Parathyroid adenoma (tissue), 2 donors: ENCODE results near the gene COQ7.

ENCODE experiments used
- H2AFZ ChIP-seq: fragments of 300-600 bp; sonication (generic); one replicate; pipeline ENCODE4 v1.7.0; 2017; ENCODE audit warnings: antibody characterized with exemption, mild to moderate bottlenecking
- H3K27ac ChIP-seq: fragments of 300-600 bp; sonication (generic); one replicate; pipeline ENCODE4 v1.7.0; 2017
- H3K27me3 ChIP-seq: fragments of 300-600 bp; sonication (generic); one replicate; pipeline ENCODE4 v1.7.0; 2017; ENCODE audit warnings: low read length; ENCODE audit not compliant: control insufficient read depth, insufficient read depth
- H3K36me3 ChIP-seq: fragments of 300-600 bp; sonication (generic); one replicate; pipeline ENCODE4 v1.7.0; 2017; ENCODE audit warnings: low read length; ENCODE audit not compliant: control insufficient read depth, insufficient read depth
- H3K4me1 ChIP-seq: fragments of 300-600 bp; sonication (generic); one replicate; pipeline ENCODE4 v1.7.0; 2017; ENCODE audit warnings: control low read depth
- H3K4me2 ChIP-seq: fragments of 300-600 bp; sonication (generic); one replicate; pipeline ENCODE4 v1.7.0; 2017; ENCODE audit warnings: low read length
- H3K4me3 ChIP-seq: fragments of 300-600 bp; sonication (generic); one replicate; pipeline ENCODE4 v1.7.0; 2017; ENCODE audit warnings: low read depth, low read length
- H3K79me2 ChIP-seq: fragments of 300-600 bp; sonication (generic); one replicate; pipeline ENCODE4 v1.7.0; 2017; ENCODE audit warnings: control low read depth
- H3K9ac ChIP-seq: fragments of 300-600 bp; sonication (generic); one replicate; pipeline ENCODE4 v1.7.0; 2017; ENCODE audit warnings: mild to moderate bottlenecking
- H3K9me3 ChIP-seq: fragments of 300-600 bp; sonication (generic); one replicate; pipeline ENCODE4 v1.7.0; 2017; ENCODE audit warnings: low read length; ENCODE audit not compliant: control insufficient read depth
- TF ChIP-seq, protein P1 (sequence below): fragments of 300-600 bp; sonication (generic); IDR thresholded peaks from one replicate; pipeline ENCODE4 v1.7.0; 2017; ENCODE audit warnings: antibody characterized with exemption, mild to moderate bottlenecking
- donor health status: primary hyperparathyroidism.

The COQ7 gene

DNA sequence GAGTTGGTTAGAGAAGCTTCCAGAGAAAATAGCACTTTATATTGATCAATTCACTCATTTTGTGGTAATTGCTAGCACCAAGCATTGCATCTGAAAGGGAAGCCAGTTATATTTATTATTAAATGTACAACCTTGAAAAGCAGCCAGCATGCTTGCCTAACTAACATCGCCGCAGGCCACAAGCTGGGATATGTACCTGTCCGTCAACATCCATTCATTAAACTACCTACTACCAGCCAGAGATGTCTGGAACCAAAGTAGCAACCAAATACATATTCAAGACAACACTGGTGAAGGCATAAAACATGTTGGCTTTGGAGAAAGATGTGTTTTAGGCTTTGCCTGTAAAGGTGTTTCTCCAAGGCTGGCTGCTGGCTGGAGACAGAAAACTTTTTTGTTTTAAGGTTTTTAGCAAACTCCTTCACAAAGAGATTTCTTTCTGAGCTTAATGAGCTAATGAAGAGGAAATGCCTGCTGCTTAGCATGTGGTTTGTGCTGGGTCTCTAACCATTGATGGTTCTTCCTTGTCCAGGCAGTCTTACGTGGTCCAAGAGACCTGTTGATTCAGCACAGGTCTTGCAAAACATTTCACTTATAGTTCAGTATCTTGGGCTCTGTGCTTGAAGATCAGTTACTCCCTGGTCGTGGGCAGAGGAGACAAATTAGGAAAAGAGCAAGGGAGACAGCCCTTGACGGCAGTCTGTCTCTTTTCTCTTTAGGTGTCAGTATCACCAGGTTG is 49.5 kb downstream of the COQ7 start:
- no peaks in the 10 kb centered on the region for H3K27me3 ChIP-seq
- no peaks in the 10 kb centered on the region for H3K9me3 ChIP-seq
- no peaks in the 10 kb centered on the region for H3K36me3 ChIP-seq
- TF ChIP-seq, protein P1, sequence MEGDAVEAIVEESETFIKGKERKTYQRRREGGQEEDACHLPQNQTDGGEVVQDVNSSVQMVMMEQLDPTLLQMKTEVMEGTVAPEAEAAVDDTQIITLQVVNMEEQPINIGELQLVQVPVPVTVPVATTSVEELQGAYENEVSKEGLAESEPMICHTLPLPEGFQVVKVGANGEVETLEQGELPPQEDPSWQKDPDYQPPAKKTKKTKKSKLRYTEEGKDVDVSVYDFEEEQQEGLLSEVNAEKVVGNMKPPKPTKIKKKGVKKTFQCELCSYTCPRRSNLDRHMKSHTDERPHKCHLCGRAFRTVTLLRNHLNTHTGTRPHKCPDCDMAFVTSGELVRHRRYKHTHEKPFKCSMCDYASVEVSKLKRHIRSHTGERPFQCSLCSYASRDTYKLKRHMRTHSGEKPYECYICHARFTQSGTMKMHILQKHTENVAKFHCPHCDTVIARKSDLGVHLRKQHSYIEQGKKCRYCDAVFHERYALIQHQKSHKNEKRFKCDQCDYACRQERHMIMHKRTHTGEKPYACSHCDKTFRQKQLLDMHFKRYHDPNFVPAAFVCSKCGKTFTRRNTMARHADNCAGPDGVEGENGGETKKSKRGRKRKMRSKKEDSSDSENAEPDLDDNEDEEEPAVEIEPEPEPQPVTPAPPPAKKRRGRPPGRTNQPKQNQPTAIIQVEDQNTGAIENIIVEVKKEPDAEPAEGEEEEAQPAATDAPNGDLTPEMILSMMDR, result no peak
- no peak overlapping the region for H3K4me2 ChIP-seq
- no peak overlapping the region for H3K27ac ChIP-seq
- no peak overlapping the region for H3K4me3 ChIP-seq
- peaks cover 6% of the 10 kb centered on the region for H3K4me1 ChIP-seq
- H3K9ac ChIP-seq, result no peak overlapping the region
- H2AFZ ChIP-seq, result no peak overlapping the region
- no peaks in the 10 kb centered on the region for H3K79me2 ChIP-seq

DNA sequence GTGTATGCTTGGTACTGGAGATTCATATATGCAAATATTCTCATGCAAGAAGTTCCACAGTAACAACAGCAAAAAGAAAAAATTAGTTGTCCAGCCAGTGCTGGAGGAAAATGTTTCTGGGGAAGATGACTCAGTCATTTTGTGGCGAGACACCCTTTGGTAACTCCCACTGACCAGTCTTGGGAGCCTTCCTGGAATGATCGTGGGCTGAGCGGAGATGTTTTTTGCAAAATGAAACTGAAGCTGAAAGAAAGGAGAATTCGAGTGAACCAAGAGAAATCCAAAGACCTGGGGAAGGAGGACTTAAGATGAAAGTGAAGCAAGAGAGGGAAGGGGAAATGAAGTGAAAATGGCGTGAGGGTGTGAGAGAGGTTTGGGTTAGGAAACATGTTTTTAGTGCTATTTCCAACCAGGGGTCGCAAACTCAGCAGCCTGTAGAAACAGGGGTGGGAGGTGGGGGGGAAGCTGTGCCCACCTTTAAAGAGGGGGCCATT is 51.6 kb downstream of the COQ7 start:
- Histone ChIP-seq H3K9me3 (no peaks in the 10 kb centered on the region), H2AFZ (no peak overlapping the region), H3K9ac (no peak overlapping the region), H3K27ac (peak overlapping the region; percentile 51), H3K4me1 (peaks cover 6% of the 10 kb centered on the region), H3K79me2 (no peaks in the 10 kb centered on the region), H3K4me2 (no peak overlapping the region), H3K27me3 (no peaks in the 10 kb centered on the region), H3K4me3 (no peak overlapping the region), H3K36me3 (no peaks in the 10 kb centered on the region)
- TF ChIP-seq, protein P1, result no peak

DNA sequence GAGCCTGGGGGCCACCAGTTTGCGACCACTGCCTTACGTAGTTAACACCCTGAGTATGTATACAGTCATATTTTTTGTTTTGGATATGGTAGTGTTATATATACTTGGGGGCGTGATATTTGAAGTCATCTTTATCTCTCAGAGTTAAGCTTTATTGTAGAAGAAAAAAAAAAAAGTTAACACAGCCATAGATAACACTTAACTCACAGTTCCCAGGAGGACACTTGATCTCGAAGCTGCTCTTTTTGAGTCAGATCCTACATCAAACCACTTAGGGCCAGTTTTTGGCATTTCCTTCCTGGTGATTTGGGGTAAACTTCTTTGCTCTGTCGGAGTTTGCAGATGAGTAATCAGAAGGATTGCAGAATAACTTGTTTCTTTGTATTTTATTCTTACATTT is 52.1 kb downstream of the COQ7 start:
- Histone ChIP-seq H3K79me2 (no peaks in the 10 kb centered on the region), H2AFZ (no peak overlapping the region), H3K27ac (peak overlapping the region; percentile 51), H3K27me3 (no peaks in the 10 kb centered on the region), H3K4me3 (no peak overlapping the region), H3K4me2 (no peak overlapping the region), H3K4me1 (peaks cover 6% of the 10 kb centered on the region), H3K9me3 (no peaks in the 10 kb centered on the region), H3K36me3 (no peaks in the 10 kb centered on the region), H3K9ac (no peak overlapping the region)
- TF ChIP-seq, protein P1, result no peak

DNA sequence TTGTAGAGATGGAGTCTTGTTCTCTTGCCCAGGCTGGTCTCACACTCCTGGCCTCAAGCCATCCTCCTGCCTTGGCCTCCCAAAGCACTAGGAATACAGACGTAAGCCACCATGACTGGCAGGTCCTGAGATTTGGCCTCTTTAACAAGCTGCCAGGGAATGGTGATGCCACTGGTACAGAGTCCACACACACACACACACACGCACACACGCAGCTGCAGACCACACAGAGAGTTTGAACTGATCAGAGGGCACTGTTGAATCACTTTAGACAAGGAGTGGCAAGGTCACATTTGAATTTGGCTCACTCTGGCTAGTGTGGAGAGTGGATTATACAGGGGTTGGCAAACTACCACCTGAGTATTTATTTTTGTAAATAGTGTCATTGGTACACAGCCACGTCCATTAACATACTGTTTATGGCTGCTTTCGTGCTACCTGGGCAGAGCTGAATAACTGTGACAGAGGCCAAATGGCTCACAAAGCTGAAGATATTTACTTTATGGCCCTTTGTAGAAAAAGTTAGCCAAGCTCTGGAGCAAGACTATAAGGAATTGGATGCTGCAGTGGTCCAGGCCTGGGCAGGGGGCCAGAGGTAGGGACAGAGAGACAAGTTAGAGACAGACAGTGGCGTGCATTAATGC is 56.2 kb downstream of the COQ7 start:
- no peaks in the 10 kb centered on the region for H3K9me3 ChIP-seq
- no peaks in the 10 kb centered on the region for H3K27me3 ChIP-seq
- no peaks in the 10 kb centered on the region for H3K4me1 ChIP-seq
- H3K4me2 ChIP-seq, result no peak overlapping the region
- no peak overlapping the region for H3K27ac ChIP-seq
- no peak overlapping the region for H3K4me3 ChIP-seq
- no peaks in the 10 kb centered on the region for H3K79me2 ChIP-seq
- no peak overlapping the region for H2AFZ ChIP-seq
- TF ChIP-seq, protein P1, result no peak
- H3K36me3 ChIP-seq, result no peaks in the 10 kb centered on the region
- H3K9ac ChIP-seq, result no peak overlapping the region
